Measurements from ENCODE around the gene CTIF. TPM values are rescaled to one million over a fixed set of nuclear protein-coding genes. Genes with fewer than 3 reads are reported as not detected.

CTIF gene
- total and polyA plus RNA-seq, 10 donors: 5.2 to 39.2 (median 18.5) TPM

DNA sequence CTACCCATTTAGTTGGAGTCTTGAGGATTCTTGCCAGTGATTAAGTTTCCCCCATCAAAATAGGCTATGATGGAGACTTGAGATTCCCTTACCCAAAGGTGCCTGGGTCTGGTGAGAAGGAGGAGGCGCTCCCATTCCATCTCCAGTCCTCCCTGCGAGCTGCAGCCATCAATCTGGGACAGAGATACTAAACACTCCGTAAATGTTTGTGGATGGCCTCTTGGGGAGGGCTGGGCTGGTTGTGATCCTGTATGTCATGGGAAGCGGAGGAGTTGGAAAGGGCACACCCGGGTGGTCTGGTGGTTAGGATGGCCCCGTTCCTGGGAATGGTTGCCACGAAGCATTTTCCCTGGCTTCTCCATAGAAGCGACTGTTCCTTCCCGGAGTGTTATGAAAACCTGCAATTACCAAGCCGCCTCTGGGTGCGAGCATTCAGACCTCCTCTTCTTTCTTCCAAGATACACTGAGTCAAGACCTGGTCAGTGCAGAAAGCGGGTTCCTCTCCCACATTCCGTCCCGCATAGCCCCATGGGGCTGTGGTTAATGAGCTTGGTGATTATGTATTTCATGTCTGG lies 196.9 kb downstream of the CTIF start:
- Histone ChIP-seq H3K36me3 (no peaks in the 10 kb centered on the region), H3K9me3 (no peaks in the 10 kb centered on the region), H3K4me1 (peaks cover 0 to 12% (median 3%) of the 10 kb centered on the region in 6 donors), H3K4me3 (no peak overlapping the region), H3K27me3 (replicated peaks in 1 of 7) (no peaks in the 10 kb centered on the region), H3K27ac (no peak overlapping the region)
- intact Hi-C loops (cut with DNase I; ENCODE audit: low total_unique reads): no loop called here
- no peak for DNase-seq
- TF ChIP-seq, protein P1, sequence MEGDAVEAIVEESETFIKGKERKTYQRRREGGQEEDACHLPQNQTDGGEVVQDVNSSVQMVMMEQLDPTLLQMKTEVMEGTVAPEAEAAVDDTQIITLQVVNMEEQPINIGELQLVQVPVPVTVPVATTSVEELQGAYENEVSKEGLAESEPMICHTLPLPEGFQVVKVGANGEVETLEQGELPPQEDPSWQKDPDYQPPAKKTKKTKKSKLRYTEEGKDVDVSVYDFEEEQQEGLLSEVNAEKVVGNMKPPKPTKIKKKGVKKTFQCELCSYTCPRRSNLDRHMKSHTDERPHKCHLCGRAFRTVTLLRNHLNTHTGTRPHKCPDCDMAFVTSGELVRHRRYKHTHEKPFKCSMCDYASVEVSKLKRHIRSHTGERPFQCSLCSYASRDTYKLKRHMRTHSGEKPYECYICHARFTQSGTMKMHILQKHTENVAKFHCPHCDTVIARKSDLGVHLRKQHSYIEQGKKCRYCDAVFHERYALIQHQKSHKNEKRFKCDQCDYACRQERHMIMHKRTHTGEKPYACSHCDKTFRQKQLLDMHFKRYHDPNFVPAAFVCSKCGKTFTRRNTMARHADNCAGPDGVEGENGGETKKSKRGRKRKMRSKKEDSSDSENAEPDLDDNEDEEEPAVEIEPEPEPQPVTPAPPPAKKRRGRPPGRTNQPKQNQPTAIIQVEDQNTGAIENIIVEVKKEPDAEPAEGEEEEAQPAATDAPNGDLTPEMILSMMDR (IDR thresholded peaks at IDR 0.05 in 8 of 11, conservative IDR thresholded peaks at IDR 0.05 in 3 of 11): no peak
- TF ChIP-seq POLR2AphosphoS5 (IDR thresholded peaks at IDR 0.05): no peak
- no peak for TF ChIP-seq POLR2A (IDR thresholded peaks at IDR 0.05)
- 91 to 96% (median 96%) methylated on average over 14 of the region's 14 CpGs for WGBS, 5 donors

DNA sequence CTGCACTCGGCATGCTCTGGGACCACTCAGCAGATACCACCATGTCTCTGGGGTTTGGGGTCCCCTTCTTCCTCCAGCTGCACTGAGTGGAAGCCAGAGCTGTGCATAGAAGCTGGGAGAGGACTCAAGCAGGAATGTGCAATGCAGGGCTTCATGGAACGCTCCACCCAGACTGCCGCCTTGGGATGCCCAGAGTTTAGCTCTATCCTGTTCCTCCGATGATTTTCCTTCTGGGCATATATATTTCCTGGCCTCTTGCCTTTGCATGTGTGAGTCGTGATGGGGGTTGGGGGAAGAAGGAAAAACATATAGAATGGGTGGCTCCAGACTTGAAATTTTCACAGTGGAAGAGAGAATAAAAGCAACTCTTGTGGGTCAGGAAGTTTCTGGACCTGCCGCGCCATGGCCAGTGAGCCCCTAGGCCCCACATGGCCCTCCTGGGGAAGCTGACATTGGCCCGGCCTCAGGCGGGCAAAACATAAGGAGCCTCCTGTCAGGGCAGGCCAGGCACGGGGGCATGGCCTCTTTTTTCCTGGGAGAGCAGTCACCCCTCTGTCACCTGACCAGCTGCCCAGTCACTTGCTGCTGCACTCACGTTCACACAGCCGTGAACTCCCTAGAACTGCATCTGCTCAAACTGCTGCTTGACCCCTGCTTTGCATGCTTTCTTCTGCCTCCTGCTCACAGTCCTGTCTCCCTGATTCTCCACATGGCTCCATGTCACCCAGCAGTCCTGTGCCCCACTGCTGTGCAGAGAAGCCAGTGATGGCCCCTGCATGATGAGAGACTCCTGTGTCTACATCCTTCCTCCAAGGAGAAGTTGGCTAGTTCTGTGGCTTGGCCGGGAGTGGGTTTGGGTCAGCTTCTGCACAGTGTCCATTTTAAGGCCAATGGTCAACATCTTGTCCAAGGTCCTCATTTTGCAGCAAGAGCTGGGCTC lies 197.8 kb downstream of the CTIF start:
- Histone ChIP-seq H3K27ac (no peak overlapping the region), H3K36me3 (no peaks in the 10 kb centered on the region), H3K4me1 (peaks cover 0 to 12% (median 3%) of the 10 kb centered on the region in 6 donors), H3K9me3 (no peaks in the 10 kb centered on the region), H3K27me3 (replicated peaks in 1 of 7) (no peaks in the 10 kb centered on the region), H3K4me3 (no peak overlapping the region)
- TF ChIP-seq, protein P1 (IDR thresholded peaks at IDR 0.05 in 8 of 11, conservative IDR thresholded peaks at IDR 0.05 in 3 of 11): no peak
- no peak for TF ChIP-seq POLR2AphosphoS5 (IDR thresholded peaks at IDR 0.05)
- DNase-seq: no peak
- 85 to 94% (median 92%) methylated on average over 13 of the region's 13 CpGs for WGBS, 5 donors
- intact Hi-C loops (cut with DNase I; ENCODE audit: low total_unique reads): no loop called here

DNA sequence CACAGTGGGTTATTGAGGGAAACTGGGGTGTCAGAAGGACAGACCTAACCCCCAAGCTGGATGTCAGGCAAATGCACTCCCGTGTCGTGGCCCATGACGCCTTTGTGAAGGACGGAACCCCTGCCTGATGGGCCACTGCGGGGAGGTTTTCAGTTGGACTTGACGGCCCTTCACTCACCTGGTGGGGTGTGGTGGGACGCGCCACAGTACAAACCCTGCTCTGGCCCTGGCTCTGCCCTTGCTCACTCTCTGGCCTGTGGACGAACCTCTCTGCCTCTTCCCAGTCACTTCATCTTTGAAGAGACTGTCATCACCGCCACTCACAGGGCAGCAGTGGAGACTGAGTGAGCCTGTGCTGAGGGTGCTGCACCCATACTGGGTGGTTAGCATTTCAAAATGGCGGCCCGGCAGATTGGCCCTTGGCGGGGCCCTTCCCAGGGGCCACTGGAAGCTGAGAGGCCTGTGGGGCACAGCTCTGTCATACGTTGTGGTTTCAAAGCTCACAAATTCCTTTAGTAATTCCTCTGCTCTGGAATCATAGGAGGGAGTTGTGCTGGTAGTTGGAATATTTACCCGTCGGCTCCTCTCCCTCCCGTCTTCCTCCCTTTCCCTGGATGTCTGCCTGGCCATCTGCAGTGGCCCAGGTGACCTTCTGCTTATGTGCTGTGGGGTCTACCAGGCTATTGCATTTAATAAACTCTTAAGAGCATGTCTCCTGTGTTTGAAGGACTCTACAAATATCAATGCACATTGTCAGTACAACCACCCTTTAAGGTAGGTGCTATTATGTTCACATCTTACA lies 200.6 kb downstream of the CTIF start:
- Histone ChIP-seq H3K4me1 (peaks cover 0 to 23% (median 5%) of the 10 kb centered on the region in 6 donors), H3K27me3 (replicated peaks in 1 of 7) (no peaks in the 10 kb centered on the region), H3K4me3 (no peak overlapping the region), H3K9me3 (no peaks in the 10 kb centered on the region), H3K36me3 (no peaks in the 10 kb centered on the region), H3K27ac (no peak overlapping the region)
- intact Hi-C loops (cut with DNase I; ENCODE audit: low total_unique reads): no loop called here
- TF ChIP-seq POLR2A (IDR thresholded peaks at IDR 0.05) (no peak), POLR2AphosphoS5 (IDR thresholded peaks at IDR 0.05) (no peak)
- TF ChIP-seq, protein P1 (IDR thresholded peaks at IDR 0.05 in 8 of 11, conservative IDR thresholded peaks at IDR 0.05 in 3 of 11): no peak
- no peak for DNase-seq
- 77 to 96% (median 92%) methylated on average over 14 to 17 of the region's 17 CpGs for WGBS, 5 donors
